Naive thymus-derived CD4-positive, alpha-beta T cell (primary cell): ENCODE results near the gene SPON1. TPM values are rescaled to one million over a fixed set of nuclear protein-coding genes. Genes with fewer than 3 reads are reported as not detected.

Experiments
- ATAC-seq: fragments of 150-1000 bp; cut with Tn5 transposase; 2 replicates; pipeline ENCODE4 v1.10.0; 2021; ENCODE audit warnings: mild to moderate bottlenecking, moderate library complexity
- CTCF ChIA-PET: fragments of 350-600 bp; sonication (Branson Sonifier 250); formaldehyde crosslinking; loops from one replicate; lab custom pipeline; 2021; ENCODE audit warnings: antibody characterized with exemption; lab: Charles Lee
- POLR2A ChIA-PET: fragments of 350-600 bp; sonication (Branson Sonifier 250); formaldehyde crosslinking; loops from one replicate; lab custom pipeline; 2021; ENCODE audit warnings: antibody characterized with exemption, inconsistent platforms; lab: Charles Lee
- DNase-seq, 9 donors: peaks; one replicate each; pipeline versions ENCODE4 v3.0.0 to v3.0.0-alpha.2; 2020 to 2022; ENCODE audit warnings: mixed read lengths in 1 of 9
- H3K27ac ChIP-seq: one replicate; pipeline ENCODE4 v1.7.0; 2013; ENCODE audit warnings: mild to moderate bottlenecking, low read depth, low read length, moderate library complexity
- H3K27me3 ChIP-seq, 2 donors: one replicate each; pipeline ENCODE4 v1.7.0; 2013; ENCODE audit warnings: low read length in 2 of 2, mild to moderate bottlenecking in 2 of 2, moderate library complexity in 2 of 2; ENCODE audit not compliant: control insufficient read depth in 2 of 2, insufficient read depth in 2 of 2
- H3K36me3 ChIP-seq, 3 experiments: 1 replicate in 2 of 3; 2 replicates in 1 of 3; pipeline ENCODE4 v1.7.0; 2013; ENCODE audit warnings: low read length in 3 of 3, mild to moderate bottlenecking in 3 of 3, moderate library complexity in 1 of 3; ENCODE audit not compliant: insufficient read depth in 3 of 3, control insufficient read depth in 2 of 3
- H3K4me1 ChIP-seq, 2 donors: one replicate each; pipeline ENCODE4 v1.7.0; 2013; ENCODE audit warnings: low read length in 2 of 2, mild to moderate bottlenecking in 2 of 2, moderate library complexity in 1 of 2; ENCODE audit not compliant: control insufficient read depth in 2 of 2, insufficient read depth in 2 of 2
- H3K4me3 ChIP-seq: 2 replicates; pipeline ENCODE4 v1.7.0; 2013; ENCODE audit warnings: mild to moderate bottlenecking, low read length
- H3K9me3 ChIP-seq, 3 experiments: 1 replicate in 2 of 3; 2 replicates in 1 of 3; pipeline ENCODE4 v1.7.0; 2013; ENCODE audit warnings: low read length in 3 of 3; ENCODE audit not compliant: control insufficient read depth in 2 of 3
- H3K27ac Mint-ChIP-seq, 9 donors: one replicate each; pipeline ENCODE4 v1.8.0; 2020 to 2022; ENCODE audit warnings: mixed read lengths in 9 of 9, mild to moderate bottlenecking in 8 of 9, moderate library complexity in 5 of 9, inconsistent platforms in 2 of 9
- H3K27me3 Mint-ChIP-seq, 5 donors: one replicate each; pipeline ENCODE4 v1.8.0; 2021 to 2022; ENCODE audit warnings: mixed read lengths in 5 of 5, mild to moderate bottlenecking in 1 of 5
- H3K36me3 Mint-ChIP-seq, 5 donors: one replicate each; pipeline ENCODE4 v1.8.0; 2020 to 2022; ENCODE audit warnings: mixed read lengths in 5 of 5, mild to moderate bottlenecking in 3 of 5, inconsistent platforms in 1 of 5
- H3K4me1 Mint-ChIP-seq, 7 donors: one replicate each; pipeline ENCODE4 v1.8.0; 2020 to 2022; ENCODE audit warnings: mixed read lengths in 7 of 7, mild to moderate bottlenecking in 3 of 7, inconsistent platforms in 1 of 7
- H3K4me3 Mint-ChIP-seq, 10 donors: one replicate each; pipeline ENCODE4 v1.8.0; 2020 to 2022; ENCODE audit warnings: mild to moderate bottlenecking in 10 of 10, mixed read lengths in 10 of 10, moderate library complexity in 6 of 10, inconsistent platforms in 2 of 10
- H3K9me3 Mint-ChIP-seq, 11 donors: one replicate each; pipeline ENCODE4 v1.8.0; 2020 to 2022; ENCODE audit warnings: mixed read lengths in 11 of 11, mild to moderate bottlenecking in 4 of 11, inconsistent platforms in 1 of 11, moderate library complexity in 1 of 11
- intact Hi-C, 2 donors: fragments of 100-400 bp; cut with micrococcal nuclease; formaldehyde crosslinking; loops; one replicate each; pipeline ENCODE4 v1.15.1; 2023
- polyA plus RNA-seq, 2 donors: library from polyadenylated mRNA; unstranded; fragments of 300-500 nt; fragmentation: Illumina TruSeq; gene quantifications; one replicate each; pipeline ENCODE4 v1.2.3, GENCODE V29; 2021
- total RNA-seq, 6 experiments: library from RNA in 5 of 6; stranded (reverse) in 5 of 6; gene quantifications; 1 replicate in 5 of 6; 2 replicates in 1 of 6; pipeline ENCODE4 v1.2.3 and lab custom pipeline; 2021 to 2026

SPON1 gene
- total and polyA plus RNA-seq, 7 experiments from 2014 or later, result 0.35 to 20.8 (median 1.6) TPM

- ChIA-PET POLR2A (interaction anchor here (0.8 to 2.2 kb wide), 13 partner anchors 7 to 115 kb away, joined by 3 to 9 read pairs (median 3); no protein-coding TSS in a partner anchor), CTCF (interaction anchor here (0.7 to 2.8 kb wide), 17 partner anchors 9 to 287 kb away, joined by 3 to 7 read pairs (median 4); no protein-coding TSS in a partner anchor)
- Mint-ChIP-seq H3K4me1 (peaks cover 4 to 18% (median 13%) of the 10 kb centered on the region in 7 donors), H3K9me3 (no peaks in the 10 kb centered on the region), H3K27ac (peak overlapping the region in 1 of 9 donors; percentile 55), H3K27me3 (peaks cover 55 to 91% (median 63%) of the 10 kb centered on the region in 5 donors), H3K36me3 (peaks cover 0 to 1% (median 0%) of the 10 kb centered on the region in 5 donors), H3K4me3 (peak overlapping the region; percentile 68 to 86 (median 77))
- Histone ChIP-seq H3K9me3 (no peaks in the 10 kb centered on the region), H3K4me1 (peaks cover 10 to 16% of the 10 kb centered on the region in 2 donors), H3K36me3 (no peaks in the 10 kb centered on the region), H3K4me3 (peak overlapping the region; percentile 34), H3K27ac (no peak overlapping the region), H3K27me3 (peaks cover 6 to 21% of the 10 kb centered on the region in 2 donors)
- ATAC-seq (peak; percentile 43), DNase-seq (peak in 4 of 9 donors; percentile 27 to 36 (median 29))
- intact Hi-C loops, result loop anchor here in 1 of 2 donors (1.0 to 10.0 kb wide), 5 partner anchors 39 to 941 kb away; partner anchors contain the start of gene FAR1
Measured at GRCh38 chr11:13963169-13963948, 836 bp downstream of the SPON1 start.

- Histone ChIP-seq H3K4me3 (peak overlapping the region; percentile 34), H3K27ac (no peak overlapping the region), H3K4me1 (peaks cover 10 to 16% of the 10 kb centered on the region in 2 donors), H3K9me3 (no peaks in the 10 kb centered on the region), H3K36me3 (no peaks in the 10 kb centered on the region), H3K27me3 (peaks cover 6 to 21% of the 10 kb centered on the region in 2 donors)
- peaks cover 0 to 1% (median 0%) of the 10 kb centered on the region in 5 donors for H3K36me3 Mint-ChIP-seq
- H3K27me3 Mint-ChIP-seq, result peaks cover 50 to 83% (median 57%) of the 10 kb centered on the region in 5 donors
- H3K4me1 Mint-ChIP-seq, result peaks cover 4 to 18% (median 14%) of the 10 kb centered on the region in 7 donors
- ChIA-PET CTCF (interaction anchor here (0.7 to 2.8 kb wide), 9 partner anchors 9 to 188 kb away, joined by 3 to 7 read pairs (median 4); no protein-coding TSS in a partner anchor), POLR2A (interaction anchor here (0.8 to 2.0 kb wide), 10 partner anchors 10 to 114 kb away, joined by 3 to 9 read pairs (median 4); no protein-coding TSS in a partner anchor)
- intact Hi-C loops, result loop anchor here in 1 of 2 donors (1.0 to 10.0 kb wide), 5 partner anchors 40 to 941 kb away; partner anchors contain the start of gene FAR1
- H3K27ac Mint-ChIP-seq, result peak overlapping the region in 4 of 9 donors; percentile 12 to 55 (median 24)
- no peak for ATAC-seq
- DNase-seq, result peak in 4 of 9 donors; percentile 9 to 33 (median 14)
- H3K4me3 Mint-ChIP-seq, result peak overlapping the region; percentile 68 to 86 (median 76)
- no peaks in the 10 kb centered on the region for H3K9me3 Mint-ChIP-seq
Measured at GRCh38 chr11:13963949-13964770, 1.6 kb downstream of the SPON1 start.

- H3K27me3 ChIP-seq, result peaks cover 6 to 21% of the 10 kb centered on the region in 2 donors
- no peaks in the 10 kb centered on the region for H3K36me3 ChIP-seq
- Mint-ChIP-seq H3K36me3 (peaks cover 0 to 1% (median 0%) of the 10 kb centered on the region in 5 donors), H3K9me3 (no peaks in the 10 kb centered on the region), H3K4me1 (peaks cover 7 to 23% (median 18%) of the 10 kb centered on the region in 7 donors), H3K27me3 (peaks cover 46 to 77% (median 52%) of the 10 kb centered on the region in 5 donors), H3K27ac (no peak overlapping the region), H3K4me3 (peak overlapping the region in 8 of 10 donors; percentile 12 to 80 (median 41))
- DNase-seq (no peak), ATAC-seq (no peak)
- H3K27ac ChIP-seq, result no peak overlapping the region
- H3K9me3 ChIP-seq, result no peaks in the 10 kb centered on the region
- H3K4me3 ChIP-seq, result no peak overlapping the region
- CTCF ChIA-PET, result interaction anchor here (1.1 to 2.8 kb wide), 4 partner anchors 97 to 188 kb away, joined by 3 to 7 read pairs (median 4); no protein-coding TSS in a partner anchor
- intact Hi-C loops, result loop anchor here in 1 of 2 donors (10.0 kb wide), 2 partner anchors 300 to 940 kb away; partner anchors contain the start of gene FAR1
- POLR2A ChIA-PET, result interaction anchor here (1.3 kb wide), 1 partner anchor 96 kb away, joined by 5 read pairs; no protein-coding TSS in a partner anchor
- peaks cover 10 to 16% of the 10 kb centered on the region in 2 donors for H3K4me1 ChIP-seq
Measured at GRCh38 chr11:13964771-13965074, 2.2 kb downstream of the SPON1 start.

GRCh38 chr11:13965337-13965736 lies 2.8 kb downstream of the SPON1 start:
- Histone ChIP-seq H3K4me3 (no peak overlapping the region), H3K27me3 (peaks cover 6 to 21% of the 10 kb centered on the region in 2 donors), H3K36me3 (no peaks in the 10 kb centered on the region), H3K27ac (no peak overlapping the region), H3K4me1 (peaks cover 10 to 16% of the 10 kb centered on the region in 2 donors), H3K9me3 (no peaks in the 10 kb centered on the region)
- peaks cover 8 to 23% (median 17%) of the 10 kb centered on the region in 7 donors for H3K4me1 Mint-ChIP-seq
- peak overlapping the region in 6 of 10 donors; percentile 2 to 80 (median 62) for H3K4me3 Mint-ChIP-seq
- DNase-seq (no peak), ATAC-seq (no peak)
- H3K36me3 Mint-ChIP-seq, result peaks cover 0 to 1% (median 0%) of the 10 kb centered on the region in 5 donors
- ChIA-PET POLR2A (interaction anchor here (1.3 kb wide), 1 partner anchor 96 kb away, joined by 5 read pairs; no protein-coding TSS in a partner anchor), CTCF (interaction anchor here (0.6 to 1.6 kb wide), 4 partner anchors 109 to 189 kb away, joined by 3 to 4 read pairs (median 3); no protein-coding TSS in a partner anchor)
- peaks cover 41 to 71% (median 48%) of the 10 kb centered on the region in 5 donors for H3K27me3 Mint-ChIP-seq
- intact Hi-C loops, result loop anchor here in 1 of 2 donors (10.0 kb wide), 2 partner anchors 301 to 939 kb away; partner anchors contain the start of gene FAR1
- no peak overlapping the region for H3K27ac Mint-ChIP-seq
- H3K9me3 Mint-ChIP-seq, result no peaks in the 10 kb centered on the region

GRCh38 chr11:13966013-13966412 lies 3.5 kb downstream of the SPON1 start:
- Mint-ChIP-seq H3K36me3 (peaks cover 0 to 1% (median 0%) of the 10 kb centered on the region in 5 donors), H3K4me1 (peaks cover 12 to 28% (median 19%) of the 10 kb centered on the region in 7 donors), H3K27me3 (peaks cover 37 to 72% (median 43%) of the 10 kb centered on the region in 5 donors), H3K4me3 (peak overlapping the region in 2 of 10 donors; percentile 0 to 2), H3K27ac (no peak overlapping the region), H3K9me3 (no peaks in the 10 kb centered on the region)
- H3K27ac ChIP-seq, result no peak overlapping the region
- ChIA-PET CTCF (interaction anchor here (1.0 kb wide), 2 partner anchors 10 to 190 kb away, joined by 3 read pairs; no protein-coding TSS in a partner anchor), POLR2A (interaction anchor here (1.3 kb wide), 1 partner anchor 97 kb away, joined by 5 read pairs; no protein-coding TSS in a partner anchor)
- peaks cover 10 to 16% of the 10 kb centered on the region in 2 donors for H3K4me1 ChIP-seq
- no peaks in the 10 kb centered on the region for H3K9me3 ChIP-seq
- no peak overlapping the region for H3K4me3 ChIP-seq
- no peak for DNase-seq
- H3K27me3 ChIP-seq, result peaks cover 6 to 21% of the 10 kb centered on the region in 2 donors
- H3K36me3 ChIP-seq, result no peaks in the 10 kb centered on the region
- intact Hi-C loops, result loop anchor here in 1 of 2 donors (10.0 kb wide), 2 partner anchors 301 to 939 kb away; partner anchors contain the start of gene FAR1
- no peak for ATAC-seq
